Esophagus (tissue), 2 donors: ENCODE results near the gene ZNF100. TPM values are rescaled to one million over a fixed set of nuclear protein-coding genes. Genes with fewer than 3 reads are reported as not detected.
"Not testable (repeated sequence)": the region's sequence is repeated elsewhere in the genome, so short reads cannot be mapped to it uniquely, and the experiment has no call there.

Experiments
- H3K27ac ChIP-seq, 2 donors: one replicate each; pipeline ENCODE4 v1.5.1; 2013; ENCODE audit warnings: low read depth in 2 of 2, mild to moderate bottlenecking in 2 of 2, inconsistent platforms in 1 of 2, low read length in 1 of 2, moderate library complexity in 1 of 2
- H3K27me3 ChIP-seq, 2 donors: one replicate each; pipeline ENCODE4 v1.6.1; 2013; ENCODE audit warnings: low read length in 2 of 2, control low read depth in 1 of 2, mild to moderate bottlenecking in 1 of 2; ENCODE audit not compliant: insufficient read depth in 2 of 2, control insufficient read depth in 1 of 2
- H3K36me3 ChIP-seq, 2 donors: one replicate each; pipeline ENCODE4 v1.6.1; 2013; ENCODE audit warnings: low read length in 1 of 2; ENCODE audit not compliant: control insufficient read depth in 2 of 2, insufficient read depth in 2 of 2
- H3K4me1 ChIP-seq, 2 donors: one replicate each; pipeline ENCODE4 v1.6.1; 2013; ENCODE audit warnings: low read length in 1 of 2; ENCODE audit not compliant: control insufficient read depth in 2 of 2, insufficient read depth in 2 of 2
- H3K4me3 ChIP-seq, 2 donors: one replicate each; pipeline ENCODE4 v1.5.1; 2013; ENCODE audit warnings: low read length in 2 of 2, mild to moderate bottlenecking in 2 of 2, low read depth in 1 of 2, moderate library complexity in 1 of 2
- H3K9me3 ChIP-seq, 2 donors: one replicate each; pipeline ENCODE4 v1.6.1; 2013; ENCODE audit warnings: mild to moderate bottlenecking in 2 of 2, low read depth in 1 of 2, low read length in 1 of 2, moderate library complexity in 1 of 2; ENCODE audit not compliant: control insufficient read depth in 2 of 2, insufficient read depth in 1 of 2
- WGBS, 2 donors: extraction: QIAGEN DNeasy Blood & Tissue Kit; methylation state at CpG; one replicate each; pipeline ENCODE4 v1.1.7; 2013; 5-methylcytosine and 5-hydroxymethylcytosine counted together
- polyA plus RNA-seq, 2 donors: library from polyadenylated mRNA; stranded (reverse); fragments of 200-250 nt; gene quantifications; one replicate each; pipeline ENCODE4 v1.2.3, GENCODE V29; 2013
- donor health status: healthy with polysubstance abuse.
- donor health status: Bipolar disorder and iron deficiency.

ZNF100 gene
- polyA plus RNA-seq, 2 donors, result 0.87 to 1.4 TPM

- H3K9me3 ChIP-seq, result no peaks in the 10 kb centered on the region
- WGBS, 2 donors, result 92 to 96% methylated on average over 3 of the region's 3 CpGs
- no peaks in the 10 kb centered on the region for H3K27me3 ChIP-seq
- H3K36me3 ChIP-seq, result peaks cover 0 to 5% of the 10 kb centered on the region in 2 donors
- H3K4me3 ChIP-seq, result no peak overlapping the region
- no peak overlapping the region for H3K27ac ChIP-seq
- H3K4me1 ChIP-seq, result no peaks in the 10 kb centered on the region
These were observed 9.1 kb downstream of the ZNF100 start for GRCh38 chr19:21758296-21758695.

GRCh38 chr19:21755555-21755954, 11.8 kb downstream of the ZNF100 start:
- H3K27me3 ChIP-seq, H3K4me1 ChIP-seq, H3K9me3 ChIP-seq, H3K27ac ChIP-seq, H3K4me3 ChIP-seq: not testable (repeated sequence)
- H3K36me3 ChIP-seq, result peaks cover 0 to 15% of the 10 kb centered on the region in 2 donors

- peaks cover 0 to 14% of the 10 kb centered on the region in 2 donors for H3K36me3 ChIP-seq
- peaks cover 5 to 14% of the 10 kb centered on the region in 2 donors for H3K9me3 ChIP-seq
These were observed 16.0 kb downstream of the ZNF100 start for GRCh38 chr19:21751384-21751783.

GRCh38 chr19:21750586-21751128, 16.7 kb downstream of the ZNF100 start:
- H3K4me1 ChIP-seq, result no peaks in the 10 kb centered on the region
- H3K36me3 ChIP-seq, result peaks cover 0 to 14% of the 10 kb centered on the region in 2 donors
- no peak overlapping the region for H3K4me3 ChIP-seq
- H3K9me3 ChIP-seq, result peaks cover 5 to 14% of the 10 kb centered on the region in 2 donors
- no peak overlapping the region for H3K27ac ChIP-seq
- H3K27me3 ChIP-seq, result no peaks in the 10 kb centered on the region
- WGBS, 2 donors, result 96 to 98% methylated on average over 40 of the region's 40 CpGs

More at GRCh38 chr19:21751384-21751783, 16.0 kb downstream of the ZNF100 start:
- no peak overlapping the region for H3K27ac ChIP-seq
- WGBS, 2 donors, result 87 to 89% methylated on average over 3 of the region's 3 CpGs
- H3K4me3 ChIP-seq, result no peak overlapping the region
- no peaks in the 10 kb centered on the region for H3K27me3 ChIP-seq
- H3K4me1 ChIP-seq, result no peaks in the 10 kb centered on the region

GRCh38 chr19:21749090-21749489, 18.3 kb downstream of the ZNF100 start:
- peaks cover 0 to 14% of the 10 kb centered on the region in 2 donors for H3K36me3 ChIP-seq
- no peak overlapping the region for H3K4me3 ChIP-seq
- no peaks in the 10 kb centered on the region for H3K4me1 ChIP-seq
- H3K27me3 ChIP-seq, result no peaks in the 10 kb centered on the region
- H3K27ac ChIP-seq, result no peak overlapping the region
- H3K9me3 ChIP-seq, result peaks cover 5 to 14% of the 10 kb centered on the region in 2 donors
- 53 to 73% methylated on average over 4 of the region's 4 CpGs for WGBS, 2 donors

GRCh38 chr19:21748088-21748487, 19.3 kb downstream of the ZNF100 start:
- peaks cover 0 to 12% of the 10 kb centered on the region in 2 donors for H3K36me3 ChIP-seq
- H3K9me3 ChIP-seq, result peaks cover 5 to 14% of the 10 kb centered on the region in 2 donors
- no peaks in the 10 kb centered on the region for H3K27me3 ChIP-seq
- no peak overlapping the region for H3K27ac ChIP-seq
- H3K4me1 ChIP-seq, result no peaks in the 10 kb centered on the region
- H3K4me3 ChIP-seq, result no peak overlapping the region
- whole genome bisulfite sequencing, 2 donors, result 62 to 70% methylated on average over 1 of the region's 1 CpG

GRCh38 chr19:21740559-21740958, 26.8 kb downstream of the ZNF100 start:
- Histone ChIP-seq H3K36me3 (peaks cover 0 to 4% of the 10 kb centered on the region in 2 donors), H3K27me3 (no peaks in the 10 kb centered on the region), H3K9me3 (peaks cover 0 to 3% of the 10 kb centered on the region in 2 donors), H3K4me1 (no peaks in the 10 kb centered on the region), H3K4me3 (no peak overlapping the region), H3K27ac (no peak overlapping the region)
- WGBS, 2 donors, result 92 to 97% methylated on average over 4 of the region's 4 CpGs

GRCh38 chr19:21726942-21727747, 40.2 kb downstream of the ZNF100 start:
- H3K9me3 ChIP-seq, H3K36me3 ChIP-seq, H3K27ac ChIP-seq, H3K4me1 ChIP-seq, H3K27me3 ChIP-seq, H3K4me3 ChIP-seq: not testable (repeated sequence)
- 98 to 99% methylated on average over 5 of the region's 5 CpGs for WGBS, 2 donors

GRCh38 chr19:21713761-21714160, 53.6 kb downstream of the ZNF100 start:
- no peaks in the 10 kb centered on the region for H3K36me3 ChIP-seq
- WGBS, 2 donors, result 84 to 85% methylated on average over 4 of the region's 4 CpGs
- no peaks in the 10 kb centered on the region for H3K27me3 ChIP-seq
- no peak overlapping the region for H3K4me3 ChIP-seq
- peaks cover 3 to 7% of the 10 kb centered on the region in 2 donors for H3K9me3 ChIP-seq
- H3K4me1 ChIP-seq, result no peaks in the 10 kb centered on the region
- no peak overlapping the region for H3K27ac ChIP-seq

- Histone ChIP-seq H3K27ac (no peak overlapping the region), H3K4me1 (no peaks in the 10 kb centered on the region), H3K4me3 (no peak overlapping the region), H3K9me3 (peaks cover 3 to 10% of the 10 kb centered on the region in 2 donors), H3K27me3 (no peaks in the 10 kb centered on the region), H3K36me3 (no peaks in the 10 kb centered on the region)
- WGBS, 2 donors, result 94 to 95% methylated on average over 24 of the region's 24 CpGs
These were observed 57.9 kb downstream of the ZNF100 start for GRCh38 chr19:21709464-21709863.
